SK-N-MC (cell line): Measurements from ENCODE around the gene ZBTB2.

ENCODE experiments used
- DNase-seq: peaks from one replicate; pipeline ENCODE4 v3.0.0-alpha.2; 2011; ENCODE audit warnings: low read depth, low spot score
- H3K27ac ChIP-seq: fragments of 200-600 bp; sonication (generic); 2 replicates; pipeline ENCODE4 v1.5.1; 2016; ENCODE audit warnings: mixed run types
- H3K36me3 ChIP-seq: fragments of 200-600 bp; sonication (generic); 2 replicates; pipeline ENCODE4 v1.6.1; 2017; ENCODE audit warnings: antibody characterized with exemption, low read length, mixed read lengths; ENCODE audit not compliant: insufficient read depth
- H3K4me3 ChIP-seq: fragments of 200-600 bp; sonication (generic); 2 replicates; pipeline ENCODE4 v1.5.1; 2016
- H3K9ac ChIP-seq: fragments of 200-600 bp; sonication (generic); 2 replicates; pipeline ENCODE4 v1.8.0; 2017; ENCODE audit warnings: mixed run types, mixed read lengths; ENCODE audit not compliant: insufficient read length
- H3K9me3 ChIP-seq: fragments of 200-600 bp; sonication (generic); 2 replicates; pipeline ENCODE4 v1.6.1; 2017; ENCODE audit warnings: low read depth, mild to moderate bottlenecking, antibody characterized with exemption, low read length, moderate library complexity, mixed read lengths
- EZH2 ChIP-seq: fragments of 200-600 bp; sonication (generic); IDR thresholded peaks from one replicate; pipeline ENCODE4 v1.6.1; 2017; ENCODE audit warnings: antibody characterized with exemption
- FOXP2 ChIP-seq: optimal IDR thresholded peaks from 2 replicates; pipeline ENCODE3; 2011; ENCODE audit warnings: mild to moderate bottlenecking, moderate library complexity; ENCODE audit not compliant: insufficient read depth; ENCODE audit errors: extremely low read length, control extremely low read depth
- POLR2AphosphoS5 ChIP-seq: IDR thresholded peaks from 2 replicates; pipeline ENCODE4 v1.6.1; 2012; ENCODE audit warnings: mild to moderate bottlenecking, low read depth, low read length, borderline replicate concordance

The ZBTB2 gene

DNA sequence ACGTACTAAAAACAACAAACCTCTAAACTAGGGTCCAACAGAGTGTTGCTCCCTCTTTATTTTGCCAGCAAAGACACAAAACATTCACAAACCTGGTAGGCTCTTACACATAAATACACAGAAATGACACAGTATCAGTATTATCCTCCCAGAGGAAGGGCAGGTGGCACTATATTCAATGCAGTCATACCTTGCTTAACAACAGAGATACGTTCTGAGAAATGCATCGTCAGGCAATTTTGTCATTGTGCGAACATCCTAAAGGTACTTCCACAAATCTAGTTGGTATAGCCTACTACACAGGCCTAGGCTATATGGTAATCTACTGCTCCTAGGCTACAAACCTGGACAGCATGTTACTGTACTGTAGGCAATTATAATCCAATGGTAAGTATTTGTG is 9.6 kb downstream of the ZBTB2 start:
- Histone ChIP-seq H3K36me3 (peaks cover 9% of the 10 kb centered on the region), H3K27ac (no peak overlapping the region), H3K9me3 (no peaks in the 10 kb centered on the region), H3K9ac (no peak overlapping the region), H3K4me3 (no peak overlapping the region)
- no peak for DNase-seq
- TF ChIP-seq FOXP2 (no peak), POLR2AphosphoS5 (no peak), EZH2 (no peak)

DNA sequence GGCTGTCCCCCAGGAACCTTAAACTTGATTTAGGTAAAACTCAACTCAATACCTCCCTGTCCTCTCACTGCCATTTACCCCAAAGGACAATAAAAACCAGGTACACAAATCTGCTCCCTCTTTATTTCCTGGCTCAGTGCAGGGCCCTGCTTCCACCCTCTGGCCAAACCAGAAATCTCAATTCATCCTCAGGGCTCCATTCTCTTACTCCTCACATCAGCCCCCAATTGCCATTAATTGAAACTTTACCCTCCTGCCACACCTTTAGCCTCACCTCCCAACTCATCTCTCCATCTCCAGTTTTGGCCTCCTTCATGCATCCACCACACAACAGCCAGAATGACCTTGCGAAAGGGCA is 10.5 kb downstream of the ZBTB2 start:
- Histone ChIP-seq H3K9ac (no peak overlapping the region), H3K9me3 (no peaks in the 10 kb centered on the region), H3K36me3 (peaks cover 9% of the 10 kb centered on the region), H3K27ac (no peak overlapping the region), H3K4me3 (no peak overlapping the region)
- no peak for DNase-seq
- TF ChIP-seq FOXP2: no peak
- no peak for TF ChIP-seq POLR2AphosphoS5
- no peak for TF ChIP-seq EZH2

DNA sequence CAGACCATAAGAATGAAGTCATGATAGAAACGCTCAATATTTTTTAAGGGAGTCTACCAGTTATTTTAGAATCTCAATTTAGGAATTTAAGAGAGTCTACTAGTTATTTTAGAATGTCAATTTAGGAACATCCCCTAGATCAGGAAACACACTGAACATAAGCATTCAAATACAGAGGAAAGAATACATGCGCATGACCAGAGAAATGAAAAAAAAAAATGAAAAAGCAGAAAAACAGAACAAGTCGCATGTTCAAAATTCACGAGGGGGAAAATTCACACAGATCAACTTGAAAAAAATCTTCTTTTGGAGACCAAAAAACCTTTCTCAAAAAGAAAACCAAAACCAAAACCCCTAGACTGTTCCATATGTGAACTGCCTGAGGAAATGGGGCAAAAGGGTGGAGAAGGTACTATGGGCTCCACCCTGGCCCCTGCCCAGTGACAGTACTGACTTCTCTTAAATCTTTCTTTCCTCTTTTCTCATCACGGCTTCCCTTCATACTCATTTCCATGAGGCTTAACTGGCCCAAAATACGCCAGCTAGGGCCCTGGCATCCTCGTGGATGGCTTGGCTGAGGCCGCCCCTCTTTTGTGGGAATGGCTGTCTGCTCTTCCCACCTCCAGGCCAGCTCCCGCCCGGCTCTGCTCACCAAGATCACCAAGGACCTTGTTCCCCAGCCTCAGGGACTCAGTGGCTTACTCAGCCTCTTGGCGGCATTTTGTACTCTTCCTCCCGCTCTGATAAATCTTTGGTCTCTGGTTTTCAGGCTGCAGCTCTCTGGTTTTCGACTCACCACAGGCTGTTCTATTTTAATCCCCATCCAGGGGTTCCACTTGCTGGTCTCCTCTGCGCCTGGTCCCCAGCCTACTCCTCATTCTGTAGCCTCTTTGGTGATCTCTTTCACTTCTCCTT is 11.2 kb downstream of the ZBTB2 start:
- Histone ChIP-seq H3K9me3 (no peaks in the 10 kb centered on the region), H3K36me3 (peaks cover 9% of the 10 kb centered on the region), H3K27ac (peak overlapping the region; percentile 7; the same call in 1 of the 2 replicates), H3K9ac (no peak overlapping the region), H3K4me3 (no peak overlapping the region)
- DNase-seq: no peak
- TF ChIP-seq EZH2 (no peak), POLR2AphosphoS5 (no peak), FOXP2 (no peak)

DNA sequence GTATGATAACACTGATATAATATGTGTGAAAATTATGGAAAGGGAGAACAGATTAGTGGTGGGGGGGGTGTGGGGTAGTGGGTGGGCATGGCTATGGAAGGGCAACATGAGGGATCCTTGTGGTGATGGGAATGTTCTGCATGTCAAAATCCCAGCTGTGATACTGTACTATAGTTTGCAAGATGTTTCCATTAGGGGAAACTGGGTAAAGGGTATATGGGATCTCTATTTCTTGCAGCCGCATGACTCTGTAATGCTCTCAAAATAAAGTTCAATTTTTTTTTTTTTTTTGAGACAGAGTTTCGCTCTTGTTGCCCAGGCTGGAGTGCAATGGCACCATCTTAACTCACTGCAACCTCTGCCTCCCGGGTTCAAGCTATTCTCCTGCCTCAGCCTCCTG is 14.3 kb downstream of the ZBTB2 start:
- Histone ChIP-seq H3K4me3 (no peak overlapping the region), H3K9me3 (no peaks in the 10 kb centered on the region), H3K9ac (no peak overlapping the region), H3K36me3 (peaks cover 5% of the 10 kb centered on the region), H3K27ac (no peak overlapping the region)
- DNase-seq: no peak
- TF ChIP-seq EZH2 (no peak), POLR2AphosphoS5 (no peak), FOXP2 (no peak)

DNA sequence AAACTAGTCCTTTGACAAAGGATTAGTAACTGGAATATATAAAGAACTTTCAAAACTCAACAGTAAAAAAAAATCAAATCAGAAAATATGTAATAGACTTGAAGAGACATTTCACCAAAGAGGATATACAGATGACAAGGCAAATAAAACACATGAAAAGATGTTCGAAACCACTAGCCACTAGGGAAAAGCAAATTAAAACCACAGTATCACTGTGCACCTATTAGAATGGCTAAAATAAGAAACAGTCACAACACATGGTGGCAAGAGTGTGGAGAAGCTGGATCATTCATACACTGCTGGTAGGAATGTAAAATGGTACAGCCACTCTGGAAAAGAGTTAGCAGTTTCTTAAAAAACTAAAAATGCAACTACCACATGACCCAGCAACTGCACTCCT is 14.9 kb downstream of the ZBTB2 start:
- DNase-seq: no peak
- Histone ChIP-seq H3K9me3 (no peaks in the 10 kb centered on the region), H3K4me3 (no peak overlapping the region), H3K36me3 (peaks cover 11% of the 10 kb centered on the region), H3K27ac (no peak overlapping the region), H3K9ac (no peak overlapping the region)
- TF ChIP-seq EZH2: no peak

DNA sequence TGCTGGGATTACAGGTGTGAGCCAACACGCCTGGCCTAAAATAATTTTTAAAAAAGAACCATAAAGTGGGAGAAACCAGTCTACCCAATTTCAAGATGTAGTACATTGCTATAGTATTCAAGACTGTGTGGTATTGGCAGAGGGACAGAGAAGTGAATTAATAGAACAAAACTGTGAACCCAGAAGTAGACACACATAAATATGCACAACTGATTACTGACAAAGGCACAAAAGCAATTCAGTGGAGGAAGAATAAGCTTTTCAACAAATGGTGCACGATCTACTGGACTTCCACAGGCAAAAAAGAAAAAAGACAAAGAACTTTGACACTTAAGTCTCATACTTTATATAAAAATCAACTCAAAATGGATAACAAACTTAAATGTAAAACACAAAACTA is 15.5 kb downstream of the ZBTB2 start:
- no peak overlapping the region for H3K9ac ChIP-seq
- H3K36me3 ChIP-seq: peaks cover 17% of the 10 kb centered on the region
- TF ChIP-seq EZH2: no peak
- TF ChIP-seq POLR2AphosphoS5: no peak
- no peak for TF ChIP-seq FOXP2
- H3K4me3 ChIP-seq: no peak overlapping the region
- DNase-seq: no peak
- no peak overlapping the region for H3K27ac ChIP-seq
- no peaks in the 10 kb centered on the region for H3K9me3 ChIP-seq

DNA sequence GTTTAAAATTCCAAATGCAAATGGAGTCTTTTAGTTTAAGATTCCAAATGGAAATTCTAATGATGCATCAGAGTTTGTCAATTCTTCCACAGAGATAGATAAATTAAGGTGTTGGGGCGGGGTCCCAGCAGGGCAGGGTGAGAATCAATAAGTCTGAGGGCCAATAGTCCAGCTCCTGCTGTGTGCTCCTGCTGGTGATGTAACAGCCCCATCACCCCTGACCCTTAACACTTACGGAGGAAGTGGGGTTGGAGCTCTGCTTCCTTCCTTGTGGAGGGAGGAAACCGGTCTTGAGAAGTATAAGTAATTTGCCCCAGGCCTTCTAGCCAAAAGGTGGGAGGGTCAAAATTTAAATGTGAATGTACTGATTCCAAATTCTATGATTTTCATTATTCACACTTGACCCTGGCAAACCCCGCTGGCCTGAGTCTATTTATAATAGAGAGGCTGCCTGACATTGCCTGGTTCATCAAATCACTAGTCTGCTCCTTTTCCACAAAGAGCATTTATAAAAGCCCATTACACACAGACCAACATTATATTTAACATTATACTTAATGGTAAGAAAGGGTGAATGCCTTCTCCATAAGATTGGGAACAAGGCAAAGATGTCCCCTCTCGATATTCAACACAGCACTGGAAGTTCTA is 17.2 kb downstream of the ZBTB2 start:
- no peak overlapping the region for H3K9ac ChIP-seq
- H3K36me3 ChIP-seq: peaks cover 24% of the 10 kb centered on the region
- H3K4me3 ChIP-seq: no peak overlapping the region
- H3K9me3 ChIP-seq: no peaks in the 10 kb centered on the region
- TF ChIP-seq EZH2 (no peak), POLR2AphosphoS5 (no peak), FOXP2 (no peak)
- DNase-seq: no peak
- H3K27ac ChIP-seq: no peak overlapping the region

DNA sequence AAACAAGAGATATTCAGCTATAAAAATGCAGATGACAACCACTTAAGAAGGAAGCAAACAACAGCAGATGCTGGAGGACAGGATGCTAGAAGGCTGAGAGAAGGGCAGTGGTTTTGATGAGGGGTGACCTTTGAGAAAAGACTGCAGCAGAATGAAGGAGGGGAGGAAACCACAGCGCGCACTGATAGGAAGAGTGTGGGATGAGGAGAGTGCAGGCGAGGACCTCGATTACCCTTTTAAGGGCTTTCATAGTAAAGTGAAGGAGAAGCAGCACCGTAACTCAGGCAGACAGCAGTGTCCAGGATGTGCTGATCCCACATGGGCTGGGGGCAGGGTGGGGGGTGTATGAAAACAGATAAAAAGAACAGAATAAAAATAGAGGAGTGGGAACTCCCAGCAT is 19.2 kb downstream of the ZBTB2 start:
- no peak overlapping the region for H3K4me3 ChIP-seq
- no peak for TF ChIP-seq EZH2
- no peak for TF ChIP-seq POLR2AphosphoS5
- no peak for TF ChIP-seq FOXP2
- no peaks in the 10 kb centered on the region for H3K9me3 ChIP-seq
- peaks cover 24% of the 10 kb centered on the region for H3K36me3 ChIP-seq
- H3K27ac ChIP-seq: no peak overlapping the region
- no peak for DNase-seq
- no peak overlapping the region for H3K9ac ChIP-seq
